Measurements from ENCODE around the gene ZBTB49.
A peak's percentile ranks its signal among the peaks of the same experiment; 100 is the strongest.
"Not testable (repeated sequence)": the region's sequence is repeated elsewhere in the genome, so short reads cannot be mapped to it uniquely, and the experiment has no call there.

The ZBTB49 gene

DNA sequence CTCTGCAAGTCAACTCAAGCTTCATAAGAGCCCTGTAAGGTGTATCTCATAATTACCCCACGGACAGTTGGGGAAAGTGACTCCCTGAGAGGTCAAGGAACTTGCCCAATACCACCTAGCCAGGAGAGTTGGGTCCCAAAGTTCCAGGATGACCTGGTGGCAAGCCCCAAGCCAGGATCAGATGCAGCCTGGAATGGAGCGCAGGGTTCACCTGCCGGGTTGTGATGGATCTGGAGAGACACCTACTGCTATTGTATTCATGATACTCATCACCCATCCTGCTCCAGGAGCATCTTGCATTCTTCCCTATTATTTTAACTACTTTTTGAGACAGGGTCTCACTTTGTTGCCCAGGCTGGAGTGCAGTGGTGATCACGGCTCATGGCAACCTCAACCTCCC lies 36.1 kb downstream of the ZBTB49 start:
- no peak for DNase-seq

DNA sequence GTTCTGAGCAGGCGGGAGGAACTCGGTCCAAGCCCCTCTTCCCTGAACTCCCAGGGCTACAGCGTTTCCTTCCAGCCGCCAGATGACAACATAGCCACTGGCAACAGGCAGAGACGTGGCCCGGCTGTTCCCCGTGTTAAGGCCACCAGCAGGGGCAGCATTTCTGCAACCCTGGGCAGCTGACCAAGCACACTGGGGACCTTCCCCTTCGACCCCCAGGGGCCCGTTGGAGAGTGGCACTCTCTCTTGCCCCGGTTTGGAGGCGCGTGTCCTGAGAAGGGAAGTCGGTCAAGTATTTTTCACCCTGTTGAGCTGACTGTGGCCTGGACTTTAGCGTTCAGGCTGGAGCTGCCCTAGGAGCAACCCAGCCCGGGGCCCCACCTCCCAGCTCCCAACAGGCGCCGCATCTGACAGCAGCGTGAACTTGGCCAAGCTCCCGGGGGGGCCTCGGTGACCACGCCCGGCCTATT lies 37.6 kb downstream of the ZBTB49 start:
- DNase-seq = peak in 3 of 4 experiments; percentile 20 to 49 (median 24)

DNA sequence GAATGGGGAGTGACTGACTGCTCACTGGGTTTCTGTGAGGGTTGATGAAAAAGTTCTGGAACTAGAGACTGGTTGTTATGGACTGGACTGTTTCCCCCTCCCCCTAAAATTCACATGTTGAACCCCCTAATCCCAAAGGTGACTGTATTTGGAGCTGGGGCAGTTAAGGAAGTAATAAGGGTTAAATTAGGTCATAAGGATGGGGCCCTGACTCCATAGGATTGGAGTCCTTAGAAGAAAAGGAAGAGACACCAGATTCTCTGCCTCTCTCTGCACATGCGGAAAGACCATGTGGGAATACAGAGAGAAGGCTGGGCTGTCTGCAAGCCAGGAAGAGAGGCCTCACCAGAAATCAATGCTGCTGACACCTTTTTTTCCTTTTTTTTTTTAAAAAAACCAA lies 38.2 kb downstream of the ZBTB49 start:
- DNase-seq = no peak

DNA sequence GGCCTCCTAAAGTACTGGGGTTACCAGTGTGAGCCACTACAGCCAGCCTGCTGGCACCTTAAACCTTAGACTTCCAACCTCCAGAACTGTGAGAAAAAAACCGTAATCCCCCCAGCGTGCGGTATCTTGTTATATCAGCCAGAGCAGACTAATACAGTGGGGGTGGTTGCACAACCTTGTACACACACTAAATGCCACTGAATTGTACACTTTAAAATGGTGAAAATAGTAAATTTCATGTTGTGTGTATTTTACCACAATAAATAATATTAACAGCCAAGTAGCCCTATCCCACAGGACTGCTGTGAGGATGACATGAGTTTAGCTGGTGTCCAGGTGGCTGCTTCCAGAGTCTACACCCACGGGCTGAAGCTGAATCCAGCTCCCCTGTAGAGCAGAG lies 38.8 kb downstream of the ZBTB49 start:
- no peak for DNase-seq

DNA sequence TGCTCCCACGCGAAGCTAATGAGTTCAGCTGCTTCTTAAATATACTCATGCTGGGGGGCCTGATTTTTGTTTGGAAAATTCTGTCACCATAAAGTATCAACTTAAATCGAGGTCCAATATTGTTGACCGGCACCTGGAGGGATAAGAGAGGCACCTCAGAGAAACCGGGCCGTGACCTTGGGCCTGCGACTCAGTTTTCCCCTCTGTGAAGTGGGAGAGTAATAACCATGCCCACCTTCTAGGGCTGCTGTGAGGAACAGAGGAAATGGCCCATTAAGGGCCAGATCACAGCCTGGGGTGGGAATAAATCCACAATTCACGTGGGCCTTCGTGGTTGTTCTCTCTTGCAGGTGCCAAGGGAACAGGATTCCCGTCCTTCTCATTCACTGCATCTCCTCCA lies 39.4 kb downstream of the ZBTB49 start:
- no peak for DNase-seq

DNA sequence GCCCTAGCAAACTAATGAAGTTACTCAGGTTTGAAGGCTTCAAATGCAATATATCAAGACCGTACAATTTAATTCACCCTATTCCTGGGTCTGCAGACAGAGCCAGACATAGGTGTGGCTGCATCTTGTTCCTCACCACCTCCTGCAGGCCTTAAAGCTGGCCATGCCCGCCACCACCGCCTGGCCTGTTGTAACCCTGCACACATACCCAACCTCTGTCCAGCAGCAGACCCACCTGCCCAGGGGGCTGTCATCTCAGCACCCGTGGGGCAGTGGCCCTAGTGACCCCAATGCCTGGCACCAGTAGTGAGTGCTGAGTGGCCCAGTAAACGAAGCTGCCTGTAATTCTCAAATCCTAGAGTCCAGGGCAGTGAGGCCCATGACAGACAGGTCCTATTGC lies 40.7 kb downstream of the ZBTB49 start:
- DNase-seq = no peak

DNA sequence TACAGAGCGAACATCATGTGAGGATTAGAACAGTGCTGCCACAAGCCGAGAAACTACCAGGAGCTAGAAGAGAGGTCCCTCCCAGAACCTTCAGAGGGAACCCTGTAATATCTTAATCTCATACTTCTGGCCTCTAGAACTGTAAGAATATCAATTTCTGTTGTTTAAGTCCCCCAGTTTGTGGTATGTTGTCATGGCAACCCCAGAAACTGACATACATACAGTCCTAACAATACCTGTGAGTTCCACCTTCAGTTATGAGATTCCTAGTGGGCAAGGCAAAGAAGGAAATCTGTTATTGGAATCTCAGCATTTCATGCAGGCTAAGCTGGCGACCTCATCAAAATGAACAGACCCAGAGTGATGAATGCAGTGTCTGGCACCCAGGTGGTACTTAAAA lies 42.5 kb downstream of the ZBTB49 start:
- DNase-seq = no peak

DNA sequence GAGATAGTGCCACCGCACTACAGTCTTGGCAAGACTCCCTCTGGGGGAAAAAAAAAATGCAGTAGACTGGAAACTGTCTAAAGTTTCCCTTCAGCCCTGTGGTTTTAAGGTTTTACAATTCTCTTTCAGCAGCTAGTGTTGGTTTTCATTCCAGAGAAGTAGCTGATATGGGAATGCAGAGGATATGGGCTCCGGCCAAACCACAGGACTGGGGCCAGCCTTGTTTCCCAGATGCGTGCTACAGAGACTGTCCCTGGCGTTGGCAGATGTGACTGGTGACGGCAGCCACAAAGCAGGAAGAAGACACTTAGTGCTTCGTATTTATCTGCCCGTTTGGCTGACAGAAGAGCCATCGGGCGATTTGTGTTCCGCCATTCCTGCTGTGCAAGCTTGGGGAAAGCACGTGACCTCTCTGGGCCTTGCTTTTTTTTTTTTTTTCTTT lies 43.2 kb downstream of the ZBTB49 start:
- DNase-seq = peak; percentile 2 to 32 (median 19)

DNA sequence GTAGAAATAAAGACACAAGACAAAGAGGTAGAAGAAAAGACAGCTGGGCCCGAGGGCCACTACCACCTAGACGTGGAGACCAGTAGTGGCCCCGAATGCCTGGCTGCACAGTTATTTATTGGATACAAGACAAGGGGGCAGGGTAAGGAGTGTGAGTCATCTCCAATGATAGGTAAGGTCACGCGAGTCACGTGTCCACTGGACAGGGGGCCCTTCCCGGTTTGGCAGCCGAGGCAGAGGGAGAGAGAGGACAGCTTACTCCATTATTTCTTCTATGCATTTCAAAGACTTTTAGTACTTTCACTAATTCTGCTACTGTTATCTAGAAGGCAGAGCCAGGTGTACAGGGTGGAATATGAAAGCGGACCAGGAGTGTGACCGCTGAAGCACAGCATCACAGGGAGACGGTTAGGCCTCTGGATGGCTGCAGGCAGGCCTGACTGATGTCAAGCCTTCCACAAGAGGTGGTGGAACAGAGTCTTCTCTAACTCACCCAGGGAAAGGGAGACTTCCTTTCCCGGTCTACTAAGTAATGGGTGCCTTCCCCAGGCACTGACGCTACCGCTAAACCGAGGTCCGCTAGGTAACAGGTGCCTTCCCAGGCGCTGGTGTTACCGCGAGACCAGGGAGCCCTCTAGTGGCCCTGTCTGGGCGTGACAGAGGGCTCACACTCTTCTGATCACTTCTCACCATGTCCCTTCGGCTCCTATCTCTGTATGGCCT lies 44.9 kb downstream of the ZBTB49 start:
- DNase-seq = peak; percentile 50 to 76 (median 61)

DNA sequence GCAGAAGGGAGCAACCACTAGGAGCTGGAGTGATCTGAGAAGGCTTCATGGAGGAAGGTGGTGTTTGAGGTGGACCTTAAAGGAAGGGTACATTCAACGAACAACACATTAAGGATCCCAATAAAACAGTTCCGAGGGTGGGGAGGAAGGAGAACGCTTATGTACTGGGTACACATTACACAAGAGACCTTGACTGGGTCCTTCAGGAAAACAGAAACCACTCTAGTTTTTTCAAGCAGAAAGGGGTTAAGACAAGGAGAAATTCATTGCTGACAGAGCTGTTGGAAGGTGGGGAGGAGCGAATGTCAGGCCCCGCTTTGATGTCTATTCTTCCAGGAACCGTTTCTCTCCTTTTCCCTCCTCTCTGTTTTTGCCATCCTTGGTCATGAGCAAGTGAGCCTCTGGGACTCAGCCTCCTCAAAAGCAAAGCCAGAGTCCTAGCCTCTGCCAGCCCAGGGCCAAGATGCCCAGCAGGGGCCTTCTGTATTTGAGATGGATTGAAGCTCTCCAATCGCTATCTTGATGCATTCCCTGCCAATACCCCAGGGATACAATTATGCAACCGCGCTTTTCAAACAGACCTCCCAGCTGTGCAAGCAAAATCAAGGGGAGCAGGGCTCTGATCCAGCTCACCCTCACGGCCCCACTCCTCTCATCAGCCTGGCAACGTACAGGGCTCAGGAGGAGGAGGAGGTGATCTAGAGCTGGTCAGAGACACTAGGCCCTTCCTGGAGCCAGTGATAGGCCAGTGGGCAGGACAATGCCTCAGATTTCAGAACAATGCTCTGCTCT lies 48.4 kb downstream of the ZBTB49 start:
- DNase-seq = no peak

DNA sequence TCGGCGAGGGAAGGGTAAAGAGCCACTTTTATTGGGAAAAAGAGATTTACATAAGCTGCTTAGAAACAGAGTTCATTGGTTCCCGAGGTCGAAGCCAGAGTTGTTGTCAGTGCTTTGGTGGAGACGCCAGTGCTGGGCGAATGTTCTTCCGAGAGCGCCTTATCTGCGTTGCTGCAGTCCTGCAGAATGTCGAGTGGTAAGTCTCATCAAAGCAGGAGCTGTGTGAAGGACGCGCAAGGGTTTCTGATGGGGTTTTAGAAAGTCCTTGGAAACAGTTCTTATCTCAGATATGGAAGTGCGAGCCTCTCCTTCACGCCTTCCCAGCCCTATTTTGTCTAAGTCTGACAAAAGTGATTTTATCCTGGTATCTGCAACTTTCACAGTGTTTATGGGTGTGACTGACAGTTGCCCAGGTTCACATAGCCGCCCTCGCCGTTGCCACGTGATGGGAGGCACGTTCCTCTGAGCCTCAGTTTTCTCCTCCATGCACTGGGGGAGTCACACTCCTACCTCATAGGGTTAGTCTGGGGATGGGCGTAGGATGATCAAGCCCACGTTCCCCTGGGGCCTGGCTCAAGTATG lies 49.5 kb downstream of the ZBTB49 start:
- DNase-seq = no peak

DNA sequence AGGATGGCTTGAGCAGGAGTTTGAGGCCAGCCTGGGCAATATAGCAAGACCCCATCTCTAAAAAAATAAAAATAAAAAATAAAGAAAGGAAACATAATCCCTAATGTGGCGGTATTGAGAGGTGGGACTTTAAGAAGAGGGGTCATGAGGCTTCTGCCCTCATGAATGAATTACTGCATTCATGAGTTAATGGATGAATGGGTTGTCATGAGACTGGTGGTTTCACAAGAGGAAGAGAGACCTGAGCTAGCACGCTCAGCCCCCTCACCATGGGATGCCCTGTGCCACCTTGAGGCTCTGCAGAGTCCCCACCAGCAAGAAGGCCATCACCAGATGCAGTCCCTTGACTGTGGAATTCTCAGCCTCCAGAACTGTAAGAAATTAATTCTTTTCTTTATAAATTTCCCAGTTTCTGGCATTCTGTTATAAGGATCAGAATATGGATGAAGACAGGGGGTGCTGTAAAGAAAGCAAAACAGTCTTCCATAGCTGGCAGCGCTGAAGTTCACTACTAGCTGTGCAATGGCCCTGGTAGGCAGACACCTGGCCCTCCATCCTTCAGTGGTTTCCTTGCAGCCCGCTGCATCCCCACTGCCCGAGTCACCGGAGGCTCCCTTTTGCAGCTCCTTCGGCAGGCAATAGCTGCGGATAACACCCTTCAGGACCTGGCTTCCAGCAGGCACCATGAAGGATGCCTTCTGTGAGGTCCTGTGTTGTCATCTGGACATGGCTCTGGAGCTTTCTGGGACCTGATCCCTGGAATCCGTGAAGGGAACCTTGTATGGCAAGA lies 52.0 kb downstream of the ZBTB49 start:
- no peak for DNase-seq

DNA sequence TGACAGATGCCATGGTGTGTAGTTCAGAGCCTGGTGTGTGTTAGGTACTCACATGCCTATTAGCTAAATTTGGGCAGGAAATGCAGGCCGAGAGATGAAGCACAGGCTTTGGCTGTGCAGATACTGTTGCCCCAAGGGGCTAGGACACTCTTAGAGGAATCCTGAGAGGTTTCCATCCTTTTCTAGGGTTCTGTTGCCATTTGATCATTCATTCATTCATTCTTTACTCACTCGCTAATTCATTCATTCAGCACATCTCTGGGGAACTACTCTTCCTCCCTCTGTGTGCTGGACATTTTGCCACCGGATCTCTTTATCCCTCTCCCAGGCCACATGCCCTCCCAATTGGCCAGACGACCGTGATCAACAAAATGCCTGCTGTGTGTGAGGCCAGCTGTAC lies 53.0 kb downstream of the ZBTB49 start:
- DNase-seq = no peak

DNA sequence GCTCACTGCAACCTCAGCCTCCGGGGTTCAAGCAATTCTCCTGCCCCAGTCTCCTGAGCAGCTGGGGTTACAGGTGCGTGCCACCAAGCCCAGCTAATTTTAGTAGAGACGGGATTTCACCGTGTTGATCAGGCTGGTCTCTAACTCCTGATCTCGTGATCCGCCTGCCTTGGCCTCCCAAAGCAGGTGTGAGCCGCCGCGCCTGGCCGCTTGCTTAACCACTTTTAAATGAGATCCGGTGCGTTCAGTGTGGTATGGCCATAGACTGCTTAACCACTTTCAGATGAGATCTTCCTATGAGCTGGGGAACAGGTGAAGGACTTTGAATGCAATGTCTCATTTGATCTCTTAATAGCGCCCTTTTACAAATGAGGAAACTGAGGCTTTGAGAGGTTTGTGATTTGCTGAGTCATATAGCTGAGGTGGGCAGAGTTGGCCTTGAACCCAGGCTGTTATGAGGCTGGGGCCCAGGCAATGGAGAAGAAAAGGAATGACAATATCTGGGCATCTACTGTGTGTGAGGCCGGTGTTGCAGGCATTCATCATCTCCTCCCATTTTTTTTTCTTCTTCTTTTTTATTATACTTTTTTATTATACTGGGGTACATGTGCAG lies 55.0 kb downstream of the ZBTB49 start:
- no peak for DNase-seq

DNA sequence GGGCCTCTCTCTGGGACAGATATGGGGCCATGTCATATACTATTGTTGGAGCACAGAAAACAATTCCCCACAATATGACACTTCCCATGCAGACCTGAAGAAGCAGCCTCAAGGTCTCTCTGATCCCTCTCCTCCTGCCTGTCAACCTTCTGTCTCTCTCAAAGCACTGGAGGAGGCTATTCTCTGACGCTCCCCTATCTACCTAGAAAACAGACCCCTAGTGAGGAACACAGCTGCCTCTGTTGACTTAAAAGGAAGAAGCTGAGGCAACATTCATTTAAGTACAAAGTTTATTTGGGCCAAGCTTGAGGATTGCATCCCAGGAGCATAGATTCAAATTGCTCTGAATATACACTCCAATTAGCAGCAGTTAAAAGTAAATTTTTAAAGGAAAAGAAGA lies 57.5 kb downstream of the ZBTB49 start:
- no peak for DNase-seq

DNA sequence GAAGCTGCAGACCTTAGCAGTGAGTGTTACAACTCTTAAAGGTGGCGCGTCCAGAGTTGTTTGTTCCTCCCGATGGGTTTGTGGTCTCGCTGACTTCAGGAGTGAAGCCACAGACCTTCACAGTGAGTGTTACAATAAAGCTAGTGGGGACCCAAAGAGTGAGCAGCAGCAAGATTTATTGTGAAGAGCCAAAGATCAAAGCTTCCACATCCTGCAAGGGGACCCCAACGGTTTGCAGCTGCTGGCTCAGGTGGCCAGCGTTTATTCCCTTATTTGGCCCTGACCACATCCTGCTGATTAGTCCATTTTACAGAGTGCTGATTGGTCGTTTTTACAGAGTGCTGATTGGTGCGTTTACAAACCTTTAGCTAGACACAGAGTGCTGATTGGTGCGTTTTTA lies 58.5 kb downstream of the ZBTB49 start:
- DNase-seq = not testable (repeated sequence)

DNA sequence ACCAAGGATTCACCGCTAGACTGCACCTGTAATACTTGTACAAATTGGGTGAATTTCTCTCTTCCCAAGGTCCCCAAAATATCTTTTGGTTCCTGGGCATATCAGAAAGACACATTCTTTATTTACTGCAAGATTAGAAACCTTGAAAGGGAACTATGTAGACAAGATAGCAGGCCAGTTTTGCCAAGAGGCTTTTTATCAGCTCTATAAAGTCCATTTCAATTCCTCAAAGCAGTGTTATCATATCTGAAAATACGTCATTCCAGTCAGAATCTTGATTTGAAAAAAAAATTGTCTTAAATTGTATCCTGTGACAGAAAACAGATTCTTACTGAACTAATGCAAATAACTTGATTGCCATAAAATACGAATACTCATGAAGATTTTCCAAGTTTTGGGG lies 59.8 kb downstream of the ZBTB49 start:
- no peak for DNase-seq

DNA sequence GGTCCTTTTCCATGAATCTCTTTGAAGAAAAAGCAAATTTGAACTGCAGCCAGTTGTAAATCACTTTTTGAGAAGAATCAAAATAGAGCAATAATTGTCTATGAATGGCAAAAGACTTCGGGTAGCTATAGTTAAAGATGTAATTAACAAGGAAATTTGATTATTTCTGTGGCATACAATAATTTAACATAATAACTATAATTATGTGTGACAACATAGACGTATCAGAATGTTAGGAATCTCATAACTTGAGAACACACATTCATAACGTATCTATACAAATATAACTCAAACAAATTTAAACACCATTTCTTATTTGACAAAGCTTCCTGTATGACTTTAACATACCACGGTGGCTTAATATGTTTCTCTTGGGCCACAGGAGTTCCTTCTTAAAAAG lies 60.9 kb downstream of the ZBTB49 start:
- no peak for DNase-seq

DNA sequence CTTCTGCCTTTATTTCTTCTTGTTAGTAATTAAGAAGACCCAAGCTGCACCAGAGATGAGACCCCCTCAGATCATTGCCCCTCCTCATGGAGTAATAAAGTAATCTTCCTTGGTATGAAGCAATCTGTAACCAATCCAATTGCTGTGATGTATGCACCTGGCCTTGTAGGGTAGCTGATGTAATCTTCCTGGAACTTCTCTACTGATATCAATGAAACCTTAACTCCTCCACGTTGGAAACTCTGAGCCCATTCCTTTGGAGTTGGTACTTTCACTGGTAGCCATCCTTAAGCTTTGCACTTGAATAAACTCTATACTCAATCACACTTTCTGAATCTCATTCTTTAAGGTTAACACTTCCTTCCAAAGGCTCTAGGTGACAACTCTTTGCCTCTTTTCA lies 65.3 kb downstream of the ZBTB49 start:
- DNase-seq = no peak

DNA sequence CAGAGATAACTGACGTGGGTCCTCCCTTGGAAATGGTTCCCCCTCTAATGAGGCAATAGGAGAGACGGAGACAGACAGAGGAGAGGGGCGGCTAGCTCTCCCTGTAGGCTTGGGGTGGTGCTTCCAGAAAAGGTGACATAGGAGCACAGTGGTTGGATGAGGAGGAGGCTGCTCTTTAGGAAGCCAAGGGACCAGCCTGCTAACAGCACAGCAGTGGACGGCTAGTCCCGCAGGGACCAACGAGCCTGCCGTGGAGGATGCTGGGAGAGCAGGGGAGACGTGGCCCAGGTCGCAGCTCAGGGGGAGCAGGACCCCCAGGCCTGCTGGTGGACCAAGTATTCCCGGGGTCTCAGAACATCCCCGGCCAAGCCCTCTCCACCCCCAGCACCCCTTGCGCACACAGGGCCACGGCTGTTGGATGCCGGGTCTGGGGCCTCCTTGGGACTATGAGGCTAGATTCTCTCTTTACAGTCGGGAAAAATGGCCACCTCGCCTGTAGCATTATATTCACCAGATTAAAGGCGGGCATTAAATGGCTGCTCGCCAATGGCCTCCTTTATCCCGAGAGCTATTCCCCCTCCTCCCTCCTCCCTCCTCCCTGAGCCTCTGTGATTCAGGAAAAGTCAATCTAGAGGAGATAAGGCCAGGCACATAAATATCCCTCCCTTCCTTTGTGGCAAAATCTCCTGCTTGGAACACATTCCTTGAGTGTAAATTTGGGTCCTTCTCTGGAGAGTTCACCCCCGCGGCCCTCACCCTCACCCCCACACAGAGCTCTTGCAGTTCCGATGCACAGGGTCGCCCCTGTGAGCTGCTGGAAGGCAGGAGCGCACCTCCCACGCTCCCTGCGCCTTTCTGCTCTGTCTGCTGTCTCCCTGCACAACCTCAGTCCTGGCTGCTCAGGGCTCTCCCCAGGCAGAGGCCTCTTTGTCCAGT lies 66.3 kb downstream of the ZBTB49 start:
- no peak for DNase-seq

Measured in suppressor macrophage (primary cell).